Mesothelial cell of epicardium (in vitro differentiated cells): ENCODE data around the gene CCL26. TPM values are rescaled to one million over a fixed set of nuclear protein-coding genes. Genes with fewer than 3 reads are reported as not detected.
"Not testable (repeated sequence)": the region's sequence is repeated elsewhere in the genome, so short reads cannot be mapped to it uniquely, and the experiment has no call there.

Source experiments
- DNase-seq, 2 experiments: peaks; one replicate each; pipeline ENCODE4 v3.0.0; 2021; ENCODE audit warnings: low spot score in 2 of 2; ENCODE audit not compliant: unreplicated experiment in 2 of 2
- H3K27ac Mint-ChIP-seq: 2 replicates; pipeline ENCODE4 v1.8.0; 2021; ENCODE audit warnings: mixed read lengths
- H3K27me3 Mint-ChIP-seq: 2 replicates; pipeline ENCODE4 v1.8.0; 2021; ENCODE audit warnings: low read depth, mixed read lengths
- H3K36me3 Mint-ChIP-seq: 2 replicates; pipeline ENCODE4 v1.8.0; 2021; ENCODE audit warnings: mixed read lengths
- H3K4me1 Mint-ChIP-seq: 2 replicates; pipeline ENCODE4 v1.8.0; 2021; ENCODE audit warnings: mixed read lengths
- H3K4me3 Mint-ChIP-seq: 2 replicates; pipeline ENCODE4 v1.8.0; 2021; ENCODE audit warnings: mild to moderate bottlenecking, moderate library complexity, mixed read lengths
- H3K9me3 Mint-ChIP-seq: 2 replicates; pipeline ENCODE4 v1.8.0; 2021; ENCODE audit warnings: mixed read lengths
- CTCF ChIP-seq: fragments of 200-600 bp; sonication (generic); IDR thresholded peaks from one replicate; pipeline ENCODE4 v1.5.0; 2021; ENCODE audit warnings: antibody characterized with exemption; ENCODE audit not compliant: unreplicated experiment
- total RNA-seq: library from RNA; stranded (reverse); gene quantifications from 3 replicates; pipeline ENCODE4 v1.2.1, GENCODE V29; 2021

Gene CCL26
- total RNA-seq, 1 donor from 2014 or later = not detected

- Mint-ChIP-seq H3K9me3 (peaks cover 15% of the 10 kb centered on the region), H3K4me3 (no peak overlapping the region), H3K27ac (no peak overlapping the region), H3K27me3 (peaks cover 2% of the 10 kb centered on the region), H3K36me3 (peaks cover 5% of the 10 kb centered on the region), H3K4me1 (no peaks in the 10 kb centered on the region)
- TF ChIP-seq CTCF = no peak
- no peak for DNase-seq
Observed at GRCh38 chr7:75804004-75804403, 32.0 kb upstream of the CCL26 start.

GRCh38 chr7:75802552-75802821 is 30.5 kb upstream of the CCL26 start:
- peaks cover 2% of the 10 kb centered on the region for H3K27me3 Mint-ChIP-seq
- no peak overlapping the region for H3K4me3 Mint-ChIP-seq
- H3K36me3 Mint-ChIP-seq = peaks cover 5% of the 10 kb centered on the region
- DNase-seq = no peak
- TF ChIP-seq CTCF = no peak
- H3K27ac Mint-ChIP-seq = no peak overlapping the region
- H3K4me1 Mint-ChIP-seq = no peaks in the 10 kb centered on the region
- peaks cover 8% of the 10 kb centered on the region for H3K9me3 Mint-ChIP-seq

GRCh38 chr7:75798770-75799169 is 26.8 kb upstream of the CCL26 start:
- peaks cover 2% of the 10 kb centered on the region for H3K27me3 Mint-ChIP-seq
- H3K4me3 Mint-ChIP-seq = no peak overlapping the region
- H3K4me1 Mint-ChIP-seq = peaks cover 3% of the 10 kb centered on the region
- TF ChIP-seq CTCF = no peak
- H3K9me3 Mint-ChIP-seq = no peaks in the 10 kb centered on the region
- no peak overlapping the region for H3K27ac Mint-ChIP-seq
- no peaks in the 10 kb centered on the region for H3K36me3 Mint-ChIP-seq
- DNase-seq = no peak

- no peak overlapping the region for H3K27ac Mint-ChIP-seq
- H3K9me3 Mint-ChIP-seq = no peaks in the 10 kb centered on the region
- no peaks in the 10 kb centered on the region for H3K36me3 Mint-ChIP-seq
- no peak for TF ChIP-seq CTCF
- peaks cover 3% of the 10 kb centered on the region for H3K4me1 Mint-ChIP-seq
- H3K27me3 Mint-ChIP-seq = no peaks in the 10 kb centered on the region
- H3K4me3 Mint-ChIP-seq = no peak overlapping the region
- no peak for DNase-seq
Observed at GRCh38 chr7:75796420-75796819, 24.4 kb upstream of the CCL26 start.

GRCh38 chr7:75795831-75796285 is 23.8 kb upstream of the CCL26 start:
- H3K9me3 Mint-ChIP-seq = no peaks in the 10 kb centered on the region
- no peak for DNase-seq
- H3K4me3 Mint-ChIP-seq = no peak overlapping the region
- no peaks in the 10 kb centered on the region for H3K27me3 Mint-ChIP-seq
- TF ChIP-seq CTCF = no peak
- no peak overlapping the region for H3K27ac Mint-ChIP-seq
- peaks cover 3% of the 10 kb centered on the region for H3K4me1 Mint-ChIP-seq
- no peaks in the 10 kb centered on the region for H3K36me3 Mint-ChIP-seq

GRCh38 chr7:75793676-75794075 is 21.7 kb upstream of the CCL26 start:
- H3K36me3 Mint-ChIP-seq = no peaks in the 10 kb centered on the region
- no peak for TF ChIP-seq CTCF
- H3K27me3 Mint-ChIP-seq = no peaks in the 10 kb centered on the region
- no peaks in the 10 kb centered on the region for H3K9me3 Mint-ChIP-seq
- H3K4me1 Mint-ChIP-seq = peaks cover 8% of the 10 kb centered on the region
- no peak for DNase-seq
- no peak overlapping the region for H3K4me3 Mint-ChIP-seq
- no peak overlapping the region for H3K27ac Mint-ChIP-seq

- not testable (repeated sequence) for H3K27me3 Mint-ChIP-seq, H3K36me3 Mint-ChIP-seq, H3K4me3 Mint-ChIP-seq, DNase-seq, H3K9me3 Mint-ChIP-seq, H3K27ac Mint-ChIP-seq, H3K4me1 Mint-ChIP-seq
Observed at GRCh38 chr7:75792567-75792966, 20.6 kb upstream of the CCL26 start.
